Activated CD4-positive, alpha-beta T cell treated with anti-CD3 and anti-CD28 coated beads, Interleukin-2, amount 50 U/mL, for 4 hours (primary cell): ENCODE results near the gene ARL8A.

Experiments used
- DNase-seq, 2 experiments: peaks; one replicate each; pipeline ENCODE4 v3.0.0-alpha.2; 2020

The ARL8A gene

GRCh38 chr1:202107801-202108731 is 36.5 kb downstream of the ARL8A start:
- no peak for DNase-seq

- no peak for DNase-seq
These were observed 37.2 kb downstream of the ARL8A start for GRCh38 chr1:202107321-202107761.

DNA sequence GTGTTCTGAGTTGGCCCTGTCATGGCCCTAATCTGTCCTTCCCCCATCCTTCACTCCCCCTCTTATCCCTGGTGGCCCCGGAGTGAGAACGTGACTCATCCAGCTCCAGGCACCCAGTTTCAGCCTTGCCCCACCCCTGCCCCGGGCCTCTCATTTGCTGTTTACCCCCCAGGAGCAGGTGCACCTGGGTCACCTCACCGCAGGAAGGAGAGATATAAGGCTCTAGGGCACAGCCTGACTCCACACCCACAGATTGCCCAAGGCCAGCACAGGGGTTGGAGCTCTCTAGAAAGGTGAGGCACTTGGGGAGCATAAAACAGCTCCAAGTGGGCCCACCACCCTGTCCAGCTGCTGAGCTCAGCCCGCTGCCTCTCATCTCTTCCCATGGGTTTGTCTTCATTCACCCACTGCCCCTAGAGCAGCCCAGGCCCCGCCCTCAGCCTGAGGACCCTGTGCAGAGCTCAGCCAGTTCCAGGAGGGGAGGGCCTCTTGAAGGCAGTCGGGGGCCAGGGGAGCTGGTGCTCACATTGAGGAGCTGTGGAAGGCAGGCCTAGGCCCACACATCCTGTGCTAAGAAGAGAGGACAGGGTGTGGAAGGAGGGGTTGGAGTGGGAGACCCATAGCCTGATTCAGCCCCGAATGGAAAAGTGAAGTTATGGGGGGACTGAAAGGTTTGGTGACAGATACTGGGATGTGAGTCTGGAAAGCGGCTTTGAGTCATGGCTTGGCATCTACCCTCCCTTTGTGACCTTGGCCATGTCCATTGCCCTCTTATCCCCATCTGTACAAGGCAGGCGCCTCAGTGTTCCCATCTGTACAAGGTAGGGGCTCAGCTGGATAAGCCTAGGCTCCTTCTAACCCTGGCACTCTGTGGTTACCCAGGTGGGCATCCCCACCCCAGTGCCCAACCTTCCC is 37.9 kb downstream of the ARL8A start:
- no peak for DNase-seq

GRCh38 chr1:202105571-202106339 is 38.8 kb downstream of the ARL8A start:
- no peak for DNase-seq

- no peak for DNase-seq
These were observed 40.5 kb downstream of the ARL8A start for GRCh38 chr1:202104073-202104472.

- no peak for DNase-seq
These were observed 43.4 kb downstream of the ARL8A start for GRCh38 chr1:202101184-202101583.

DNA sequence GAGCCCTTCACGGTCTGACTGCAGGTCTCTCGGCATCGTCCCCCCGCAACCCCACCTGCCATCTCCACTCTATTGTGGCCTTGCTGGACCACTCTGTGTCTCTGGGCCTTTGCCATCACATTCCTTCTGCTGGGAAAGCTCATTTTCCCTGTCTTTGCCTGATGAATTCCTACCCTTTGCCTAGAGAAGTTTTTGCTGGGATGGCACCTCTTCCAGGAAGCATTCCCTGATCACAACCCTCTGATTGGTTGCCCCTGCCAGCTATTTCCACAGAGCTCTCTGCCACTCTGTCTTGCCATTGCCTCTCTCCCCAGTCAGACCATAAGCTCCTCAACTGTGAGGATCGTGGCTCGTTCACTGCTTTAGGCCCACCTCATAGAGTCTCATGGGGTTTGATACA is 50.7 kb downstream of the ARL8A start:
- no peak for DNase-seq

GRCh38 chr1:202090994-202091393 is 53.5 kb downstream of the ARL8A start:
- DNase-seq: no peak

- DNase-seq: no peak
These were observed 56.3 kb downstream of the ARL8A start for GRCh38 chr1:202088206-202088605.

DNA sequence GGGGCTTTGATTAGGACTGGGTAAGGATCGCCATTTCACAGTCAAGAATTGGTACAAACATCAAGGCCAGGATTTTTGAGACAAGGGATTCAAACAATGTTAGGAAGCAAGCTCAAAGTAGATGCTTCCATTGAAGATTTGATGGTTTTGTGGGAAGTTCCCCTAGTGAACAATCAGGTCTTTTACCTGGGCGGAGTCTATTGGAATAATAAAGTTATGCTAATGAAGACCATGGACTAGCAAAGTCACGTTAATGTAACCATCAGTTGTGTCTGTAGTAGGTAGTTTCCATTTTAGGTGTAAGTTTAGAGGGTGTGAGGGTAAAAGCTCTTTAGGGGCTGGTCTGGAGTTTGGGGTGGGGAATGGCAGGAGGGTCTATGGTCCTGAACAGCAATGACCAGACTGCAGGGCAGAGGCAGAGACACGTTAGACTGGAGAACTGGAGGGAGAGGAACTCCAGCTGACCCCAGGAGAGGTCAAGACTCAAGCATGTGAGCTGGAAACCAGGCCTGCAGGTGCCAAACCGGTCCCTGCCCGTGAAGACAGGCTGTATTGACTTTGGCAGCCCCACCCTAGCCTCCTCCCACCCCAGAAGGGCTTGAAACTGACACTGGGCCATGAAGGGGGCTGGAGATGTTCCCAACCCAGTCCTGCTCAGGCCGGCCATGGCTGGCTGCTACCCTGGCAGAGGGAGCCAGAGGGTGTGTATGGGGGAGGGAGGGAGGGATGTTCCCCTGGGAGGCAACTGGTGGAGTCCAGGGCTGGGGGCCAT is 57.8 kb downstream of the ARL8A start:
- DNase-seq: no peak

DNA sequence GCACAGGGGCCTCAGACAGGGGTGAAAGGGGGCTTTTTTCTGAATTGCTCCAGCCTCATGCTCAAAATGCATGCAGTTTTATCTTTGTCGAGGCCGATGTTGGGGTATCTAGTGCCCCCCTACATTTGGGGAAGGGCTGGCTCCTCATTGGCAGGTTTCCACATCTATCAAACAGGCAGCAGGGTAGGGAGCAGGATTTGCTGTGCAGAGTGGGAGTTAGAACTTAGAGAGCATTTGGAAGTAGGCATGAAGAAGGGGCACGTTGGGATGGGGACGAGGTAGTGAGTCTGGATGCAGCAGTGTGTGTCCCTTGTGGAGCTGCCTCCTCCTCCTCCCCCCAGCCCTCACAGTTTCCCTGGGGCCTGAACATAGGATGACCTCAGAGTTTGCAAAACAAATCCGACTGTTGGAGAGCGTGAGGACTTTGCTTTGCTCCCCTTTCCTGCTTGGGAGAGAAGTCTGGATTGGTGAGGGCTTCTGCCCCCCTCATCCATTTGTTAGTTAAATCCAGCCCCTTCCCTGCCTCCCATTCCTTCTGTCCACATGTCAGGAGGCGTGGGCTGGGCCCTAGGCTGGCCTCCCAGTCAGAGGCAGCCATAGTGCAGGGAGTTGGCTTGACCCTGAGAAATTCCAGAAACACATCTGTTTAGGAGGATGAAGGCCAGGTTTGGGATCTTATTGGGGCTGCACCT is 58.7 kb downstream of the ARL8A start:
- no peak for DNase-seq

GRCh38 chr1:202084791-202085681 is 59.5 kb downstream of the ARL8A start:
- no peak for DNase-seq
